HEK293 (cell line): ENCODE data around the gene CCDC50.
A peak's percentile ranks its signal among the peaks of the same experiment; 100 is the strongest.

ENCODE experiments used
- CTCF ChIA-PET: fragments of 350-600 bp; formaldehyde crosslinking; extraction: SDS; loops from one replicate; lab custom pipeline; 2021; ENCODE audit warnings: antibody characterized with exemption; lab: Yijun Ruan, JAX
- POLR2A ChIA-PET: fragments of 300-600 bp; formaldehyde crosslinking; extraction: SDS; loops from one replicate; lab custom pipeline; 2020; ENCODE audit warnings: antibody characterized with exemption, inconsistent platforms; lab: Yijun Ruan, JAX
- H3K27ac ChIP-seq: fragments of 200-500 bp; sonication (Bioruptor generic); 2 replicates; pipeline ENCODE4 v1.5.1; 2014; ENCODE audit warnings: low read depth, low read length, control low read depth, inconsistent platforms; ENCODE audit errors: extremely low read depth
- H3K36me3 ChIP-seq, 2 experiments: fragments of 200-500 bp in 1 of 2; sonication (Bioruptor generic) in 1 of 2; 1 replicate in 1 of 2; 2 replicates in 1 of 2; pipeline ENCODE4 v1.5.1; 2014 to 2017; ENCODE audit warnings: inconsistent platforms in 2 of 2, low read length in 2 of 2; ENCODE audit not compliant: control insufficient read depth in 2 of 2, insufficient read depth in 1 of 2
- H3K4me1 ChIP-seq: fragments of 200-500 bp; sonication (Bioruptor generic); 2 replicates; pipeline ENCODE4 v1.5.1; 2014; ENCODE audit warnings: mild to moderate bottlenecking, low read length, inconsistent platforms; ENCODE audit not compliant: control insufficient read depth, insufficient read depth
- H3K4me3 ChIP-seq: 2 replicates; pipeline ENCODE4 v1.5.1; 2011; ENCODE audit warnings: low read depth, mild to moderate bottlenecking, control low read depth, low read length, moderate library complexity
- H3K9me3 ChIP-seq: fragments of 200-500 bp; sonication (Bioruptor generic); 2 replicates; pipeline ENCODE4 v1.5.1; 2014; ENCODE audit warnings: low read depth, low read length, inconsistent platforms; ENCODE audit not compliant: control insufficient read depth, insufficient read depth
- BCL11A ChIP-seq: fragments of 450-650 bp; formaldehyde crosslinking; IDR thresholded peaks from 2 replicates; pipeline ENCODE4 v1.5.1; 2016; ENCODE audit warnings: low read depth, missing biosample characterization, missing genetic modification characterization
- EGR2 ChIP-seq: fragments of 450-650 bp; formaldehyde crosslinking; IDR thresholded peaks from 2 replicates; pipeline ENCODE4 v1.5.1; 2016; ENCODE audit warnings: low read depth, missing biosample characterization, missing genetic modification characterization
- FEZF1 ChIP-seq: fragments of 450-650 bp; formaldehyde crosslinking; IDR thresholded peaks from 2 replicates; pipeline ENCODE4 v1.5.1; 2016; ENCODE audit warnings: missing biosample characterization, missing genetic modification characterization
- GLIS2 ChIP-seq: fragments of 450-650 bp; formaldehyde crosslinking; IDR thresholded peaks from 2 replicates; pipeline ENCODE4 v1.5.1; 2016; ENCODE audit warnings: missing biosample characterization, missing genetic modification characterization
- KLF10 ChIP-seq: fragments of 450-650 bp; IDR thresholded peaks from 2 replicates; pipeline ENCODE4 v1.5.1; 2018; ENCODE audit warnings: missing biosample characterization, mild to moderate bottlenecking, missing genetic modification characterization
- KLF8 ChIP-seq: fragments of 450-650 bp; formaldehyde crosslinking; IDR thresholded peaks from 2 replicates; pipeline ENCODE4 v1.5.1; 2016; ENCODE audit warnings: missing biosample characterization, missing genetic modification characterization
- KLF9 ChIP-seq: fragments of 450-650 bp; formaldehyde crosslinking; IDR thresholded peaks from 2 replicates; pipeline ENCODE4 v1.5.1; 2016; ENCODE audit warnings: missing biosample characterization, missing genetic modification characterization, low read depth
- OSR2 ChIP-seq: fragments of 450-650 bp; formaldehyde crosslinking; IDR thresholded peaks from 2 replicates; pipeline ENCODE4 v1.5.1; 2016; ENCODE audit warnings: missing biosample characterization, missing genetic modification characterization
- RBAK ChIP-seq: fragments of 450-650 bp; formaldehyde crosslinking; IDR thresholded peaks from 2 replicates; pipeline ENCODE4 v1.5.1; 2016; ENCODE audit warnings: missing biosample characterization, missing genetic modification characterization
- REST ChIP-seq: fragments of 450-650 bp; formaldehyde crosslinking; IDR thresholded peaks from 2 replicates; pipeline ENCODE4 v1.5.1; 2016; ENCODE audit warnings: missing biosample characterization, missing genetic modification characterization
- SCRT1 ChIP-seq: fragments of 450-650 bp; formaldehyde crosslinking; IDR thresholded peaks from 2 replicates; pipeline ENCODE4 v1.5.1; 2016; ENCODE audit warnings: missing biosample characterization, missing genetic modification characterization, borderline replicate concordance
- ZBTB26 ChIP-seq: fragments of 450-650 bp; formaldehyde crosslinking; optimal IDR thresholded peaks from 2 replicates; pipeline ENCODE3; 2016; ENCODE audit warnings: missing biosample characterization, mild to moderate bottlenecking, missing genetic modification characterization
- ZBTB44 ChIP-seq: fragments of 450-650 bp; IDR thresholded peaks from 2 replicates; pipeline ENCODE4 v1.5.1; 2018; ENCODE audit warnings: missing biosample characterization, mild to moderate bottlenecking, missing genetic modification characterization
- ZEB2 ChIP-seq: fragments of 450-650 bp; formaldehyde crosslinking; IDR thresholded peaks from 2 replicates; pipeline ENCODE4 v1.5.1; 2016; ENCODE audit warnings: missing biosample characterization, missing genetic modification characterization
- ZNF10 ChIP-seq: fragments of 450-650 bp; formaldehyde crosslinking; IDR thresholded peaks from 2 replicates; pipeline ENCODE4 v1.5.1; 2017; ENCODE audit warnings: missing biosample characterization, missing genetic modification characterization
- ZNF112 ChIP-seq: fragments of 450-650 bp; formaldehyde crosslinking; IDR thresholded peaks from 2 replicates; pipeline ENCODE4 v1.5.0; 2017; ENCODE audit warnings: missing biosample characterization, missing genetic modification characterization
- ZNF121 ChIP-seq: fragments of 450-650 bp; formaldehyde crosslinking; IDR thresholded peaks from 2 replicates; pipeline ENCODE4 v1.5.1; 2016; ENCODE audit warnings: missing biosample characterization, missing genetic modification characterization
- ZNF248 ChIP-seq: fragments of 450-650 bp; formaldehyde crosslinking; IDR thresholded peaks from 2 replicates; pipeline ENCODE4 v1.5.1; 2017; ENCODE audit warnings: missing biosample characterization, missing genetic modification characterization
- ZNF274 ChIP-seq, 2 experiments: fragments of 200-500 bp in 1 of 2; fragments of 450-650 bp in 1 of 2; sonication (Bioruptor generic) in 1 of 2; formaldehyde crosslinking in 1 of 2; IDR thresholded peaks; 2 replicates each; pipeline versions ENCODE4 v1.5.1 to v1.6.1; 2014 to 2016; ENCODE audit warnings: borderline replicate concordance in 1 of 2, inconsistent platforms in 1 of 2, low read length in 1 of 2, missing biosample characterization in 1 of 2, missing genetic modification characterization in 1 of 2
- ZNF335 ChIP-seq: fragments of 450-650 bp; formaldehyde crosslinking; conservative IDR thresholded peaks from 2 replicates; pipeline ENCODE4 v1.5.1; 2016; ENCODE audit warnings: missing biosample characterization, missing genetic modification characterization
- ZNF513 ChIP-seq: fragments of 450-650 bp; IDR thresholded peaks from 2 replicates; pipeline ENCODE4 v1.5.1; 2018; ENCODE audit warnings: missing biosample characterization, missing genetic modification characterization
- ZNF623 ChIP-seq: fragments of 450-650 bp; formaldehyde crosslinking; IDR thresholded peaks from 2 replicates; pipeline ENCODE4 v1.5.1; 2016; ENCODE audit warnings: missing biosample characterization, missing genetic modification characterization
- ZNF629 ChIP-seq: fragments of 450-650 bp; formaldehyde crosslinking; IDR thresholded peaks from 2 replicates; pipeline ENCODE4 v1.5.1; 2017; ENCODE audit warnings: missing biosample characterization, missing genetic modification characterization
- ZNF701 ChIP-seq: fragments of 450-650 bp; formaldehyde crosslinking; IDR thresholded peaks from 2 replicates; pipeline ENCODE4 v1.5.1; 2016; ENCODE audit warnings: missing biosample characterization, missing genetic modification characterization
- ZNF768 ChIP-seq: fragments of 450-650 bp; formaldehyde crosslinking; IDR thresholded peaks from 2 replicates; pipeline ENCODE4 v1.5.1; 2018; ENCODE audit warnings: missing biosample characterization, mild to moderate bottlenecking, missing genetic modification characterization
- ZSCAN16 ChIP-seq: fragments of 450-650 bp; formaldehyde crosslinking; IDR thresholded peaks from 2 replicates; pipeline ENCODE4 v1.5.1; 2016; ENCODE audit warnings: missing biosample characterization, missing genetic modification characterization

Gene CCDC50

DNA sequence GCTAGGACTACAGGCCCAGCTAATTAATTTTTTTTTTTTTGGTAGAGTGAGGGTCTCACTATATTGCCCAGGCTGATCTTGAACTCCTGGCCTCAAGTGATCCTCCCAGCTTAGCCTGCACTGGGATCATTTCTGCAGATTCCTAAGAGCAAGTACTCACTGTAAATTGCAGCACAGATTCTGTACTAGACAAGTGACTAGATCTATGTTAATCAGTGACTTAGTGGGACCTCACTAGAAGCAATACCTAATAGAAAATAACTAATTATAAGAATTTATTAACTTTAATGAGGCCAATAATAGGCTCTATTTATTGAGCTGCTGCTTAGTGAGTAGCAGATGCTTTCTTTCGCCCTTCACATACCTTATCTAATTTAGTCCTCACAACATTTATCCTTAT is 11.8 kb downstream of the CCDC50 start:
- H3K36me3 ChIP-seq: no peaks in the 10 kb centered on the region
- TF ChIP-seq KLF10 (tag by site-specific recombination): no peak
- 0 out of 2 replicates have a peak, but pooled peaks have one; percentile 48 for TF ChIP-seq ZNF121 (tag by site-specific recombination)
- no peak for TF ChIP-seq SCRT1 (tag by site-specific recombination)
- TF ChIP-seq ZNF274 (IDR thresholded peaks at IDR 0.05; ENCODE audit: low read length): no peak
- no peak for TF ChIP-seq ZNF274 (tag by site-specific recombination; IDR thresholded peaks at IDR 0.05; ENCODE audit: borderline replicate concordance)
- no peak for TF ChIP-seq BCL11A (tag by site-specific recombination)
- TF ChIP-seq, all 188 proteins: peak for 1
- H3K9me3 ChIP-seq: no peaks in the 10 kb centered on the region
- no peak overlapping the region for H3K4me3 ChIP-seq
- peaks cover 35% of the 10 kb centered on the region for H3K4me1 ChIP-seq
- POLR2A ChIA-PET: no interaction called here
- CTCF ChIA-PET: no interaction called here
- no peak overlapping the region for H3K27ac ChIP-seq

- Histone ChIP-seq H3K27ac (no peak overlapping the region), H3K36me3 (no peaks in the 10 kb centered on the region), H3K4me3 (no peak overlapping the region), H3K9me3 (no peaks in the 10 kb centered on the region), H3K4me1 (peaks cover 32% of the 10 kb centered on the region)
- CTCF ChIA-PET: interaction anchor here (0.6 kb wide), 1 partner anchor 157 kb away, joined by 4 read pairs; no protein-coding TSS in a partner anchor
- no peak for TF ChIP-seq GLIS2 (tag by site-specific recombination)
- no peak for TF ChIP-seq ZNF10
- no peak for TF ChIP-seq ZNF629
- no peak for TF ChIP-seq REST (tag by site-specific recombination)
- no peak for TF ChIP-seq ZNF701 (tag by site-specific recombination)
- no peak for TF ChIP-seq ZNF623
- no peak for TF ChIP-seq ZSCAN16 (tag by site-specific recombination)
- TF ChIP-seq KLF10 (tag by site-specific recombination): no peak
- no peak for TF ChIP-seq KLF8 (tag by site-specific recombination)
- no peak for TF ChIP-seq ZNF768
- POLR2A ChIA-PET: no interaction called here
These were observed 12.8 kb downstream of the CCDC50 start for GRCh38 chr3:191342006-191342405.

DNA sequence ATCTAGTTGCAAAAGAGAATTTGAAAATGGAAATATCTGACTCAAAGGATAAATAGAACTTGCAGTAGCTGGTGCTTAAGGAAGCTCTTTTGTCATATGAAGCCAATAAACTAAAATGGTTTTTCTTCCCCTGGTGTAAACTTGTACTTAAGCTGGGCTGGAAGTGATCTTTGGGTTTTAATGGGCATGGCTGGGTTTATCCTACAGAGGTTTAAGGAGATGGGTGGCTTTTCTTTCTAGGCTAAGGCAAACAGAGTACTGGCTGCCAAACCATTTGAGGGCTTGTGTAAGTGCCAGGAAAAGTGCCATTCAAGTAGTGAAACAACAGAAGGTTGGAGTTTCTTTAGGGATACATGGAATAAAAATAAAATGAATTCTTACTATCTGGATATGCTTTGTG is 13.2 kb downstream of the CCDC50 start:
- Histone ChIP-seq H3K4me1 (peaks cover 32% of the 10 kb centered on the region), H3K4me3 (no peak overlapping the region), H3K9me3 (no peaks in the 10 kb centered on the region), H3K27ac (no peak overlapping the region), H3K36me3 (no peaks in the 10 kb centered on the region)
- ChIA-PET CTCF (interaction anchor here (0.6 kb wide), 1 partner anchor 16 kb away, joined by 3 read pairs; no protein-coding TSS in a partner anchor), POLR2A (no interaction called here)
- TF ChIP-seq ZBTB44 (tag by site-specific recombination): 0 out of 2 replicates have a peak, but pooled peaks have one; percentile 11
- no peak for TF ChIP-seq ZBTB26 (tag by site-specific recombination)
- no peak for TF ChIP-seq KLF9 (tag by site-specific recombination)
- TF ChIP-seq EGR2 (tag by site-specific recombination): no peak
- TF ChIP-seq OSR2 (tag by site-specific recombination): peak; percentile 84
- no peak for TF ChIP-seq ZNF335 (tag by site-specific recombination)
- no peak for TF ChIP-seq ZNF248 (tag by site-specific recombination)
- TF ChIP-seq RBAK (tag by site-specific recombination): no peak
- TF ChIP-seq ZNF112: no peak
- TF ChIP-seq ZEB2: peak; percentile 29; the same call in 1 of the 2 replicates
- no peak for TF ChIP-seq ZNF513 (tag by site-specific recombination)
- TF ChIP-seq FEZF1 (tag by site-specific recombination): peak; percentile 96
- no peak for TF ChIP-seq ZNF629
